Measurements from ENCODE around the gene JADE3.

The JADE3 gene

GRCh38 chrX:46994096-46994495 is 81.9 kb downstream of the JADE3 start:
- H3K36me3 ChIP-seq (ENCODE audit: control insufficient read depth, insufficient read depth, low read length), result peaks cover 24% of the 10 kb centered on the region
- H3K4me3 ChIP-seq (ENCODE audit: extremely low read depth, insufficient read depth, low read length, poor library complexity, severe bottlenecking), result no peak overlapping the region
- H3K27ac ChIP-seq (ENCODE audit: low read depth, low read length, severe bottlenecking), result no peak overlapping the region
- no peaks in the 10 kb centered on the region for H3K9me3 ChIP-seq (ENCODE audit: control insufficient read depth, low read length)
- H3K4me1 ChIP-seq (ENCODE audit: control insufficient read depth, insufficient read depth, low read length, poor library complexity, severe bottlenecking), result no peaks in the 10 kb centered on the region

- Histone ChIP-seq H3K36me3 (ENCODE audit: control insufficient read depth, insufficient read depth, low read length) (peaks cover 8% of the 10 kb centered on the region), H3K4me1 (ENCODE audit: control insufficient read depth, insufficient read depth, low read length, poor library complexity, severe bottlenecking) (no peaks in the 10 kb centered on the region), H3K27ac (ENCODE audit: low read depth, low read length, severe bottlenecking) (no peak overlapping the region), H3K9me3 (ENCODE audit: control insufficient read depth, low read length) (no peaks in the 10 kb centered on the region), H3K4me3 (ENCODE audit: extremely low read depth, insufficient read depth, low read length, poor library complexity, severe bottlenecking) (no peak overlapping the region)
- WGBS, 2 experiments (ENCODE audit: insufficient coverage in 2 of 2), result 86% methylated on average over 2 of the region's 4 CpGs; no CpG with 5 or more reads in 1 of the 2 experiments
These were observed 99.9 kb downstream of the JADE3 start for GRCh38 chrX:47012131-47012530.

- Histone ChIP-seq H3K36me3 (ENCODE audit: control insufficient read depth, insufficient read depth, low read length) (peaks cover 2% of the 10 kb centered on the region), H3K4me1 (ENCODE audit: control insufficient read depth, insufficient read depth, low read length, poor library complexity, severe bottlenecking) (no peaks in the 10 kb centered on the region), H3K4me3 (ENCODE audit: extremely low read depth, insufficient read depth, low read length, poor library complexity, severe bottlenecking) (no peak overlapping the region), H3K9me3 (ENCODE audit: control insufficient read depth, low read length) (no peaks in the 10 kb centered on the region), H3K27ac (ENCODE audit: low read depth, low read length, severe bottlenecking) (no peak overlapping the region)
These were observed 114.0 kb downstream of the JADE3 start for GRCh38 chrX:47026198-47026597.

GRCh38 chrX:47030339-47030738 is 118.1 kb downstream of the JADE3 start:
- H3K4me3 ChIP-seq (ENCODE audit: extremely low read depth, insufficient read depth, low read length, poor library complexity, severe bottlenecking), result no peak overlapping the region
- peaks cover 8% of the 10 kb centered on the region for H3K36me3 ChIP-seq (ENCODE audit: control insufficient read depth, insufficient read depth, low read length)
- H3K9me3 ChIP-seq (ENCODE audit: control insufficient read depth, low read length), result no peaks in the 10 kb centered on the region
- H3K27ac ChIP-seq (ENCODE audit: low read depth, low read length, severe bottlenecking), result no peak overlapping the region
- H3K4me1 ChIP-seq (ENCODE audit: control insufficient read depth, insufficient read depth, low read length, poor library complexity, severe bottlenecking), result no peaks in the 10 kb centered on the region

- Histone ChIP-seq H3K4me1 (ENCODE audit: control insufficient read depth, insufficient read depth, low read length, poor library complexity, severe bottlenecking) (no peaks in the 10 kb centered on the region), H3K36me3 (ENCODE audit: control insufficient read depth, insufficient read depth, low read length) (peaks cover 4% of the 10 kb centered on the region), H3K27ac (ENCODE audit: low read depth, low read length, severe bottlenecking) (peak overlapping the region; percentile 33), H3K9me3 (ENCODE audit: control insufficient read depth, low read length) (no peaks in the 10 kb centered on the region), H3K4me3 (ENCODE audit: extremely low read depth, insufficient read depth, low read length, poor library complexity, severe bottlenecking) (no peak overlapping the region)
- 81 to 100% methylated on average over 1 to 4 of the region's 5 CpGs for WGBS, 2 experiments (ENCODE audit: insufficient coverage in 2 of 2)
These were observed 135.8 kb downstream of the JADE3 start for GRCh38 chrX:47047989-47048388.

GRCh38 chrX:47059142-47059874 is 147.1 kb downstream of the JADE3 start:
- peaks cover 18% of the 10 kb centered on the region for H3K36me3 ChIP-seq (ENCODE audit: control insufficient read depth, insufficient read depth, low read length)
- peak overlapping the region; percentile 8 for H3K27ac ChIP-seq (ENCODE audit: low read depth, low read length, severe bottlenecking)
- H3K4me1 ChIP-seq (ENCODE audit: control insufficient read depth, insufficient read depth, low read length, poor library complexity, severe bottlenecking), result peaks cover 3% of the 10 kb centered on the region

GRCh38 chrX:47060708-47061107 is 148.5 kb downstream of the JADE3 start:
- 100% methylated on average over 1 of the region's 2 CpGs; no CpG with 5 or more reads in 1 of the 2 experiments for WGBS, 2 experiments (ENCODE audit: insufficient coverage in 2 of 2)
- Histone ChIP-seq H3K4me1 (ENCODE audit: control insufficient read depth, insufficient read depth, low read length, poor library complexity, severe bottlenecking) (peaks cover 3% of the 10 kb centered on the region), H3K4me3 (ENCODE audit: extremely low read depth, insufficient read depth, low read length, poor library complexity, severe bottlenecking) (no peak overlapping the region), H3K27ac (ENCODE audit: low read depth, low read length, severe bottlenecking) (no peak overlapping the region), H3K9me3 (ENCODE audit: control insufficient read depth, low read length) (no peaks in the 10 kb centered on the region), H3K36me3 (ENCODE audit: control insufficient read depth, insufficient read depth, low read length) (peaks cover 13% of the 10 kb centered on the region)

More at GRCh38 chrX:47059142-47059874, 147.1 kb downstream of the JADE3 start:
- Histone ChIP-seq H3K9me3 (ENCODE audit: control insufficient read depth, low read length) (no peaks in the 10 kb centered on the region), H3K4me3 (ENCODE audit: extremely low read depth, insufficient read depth, low read length, poor library complexity, severe bottlenecking) (no peak overlapping the region)
- WGBS, 2 experiments (ENCODE audit: insufficient coverage in 2 of 2), result no CpG with 5 or more reads among the region's 1 CpG

- no peaks in the 10 kb centered on the region for H3K9me3 ChIP-seq (ENCODE audit: control insufficient read depth, low read length)
- no CpG with 5 or more reads among the region's 2 CpGs for WGBS, 2 experiments (ENCODE audit: insufficient coverage in 2 of 2)
- no peak overlapping the region for H3K4me3 ChIP-seq (ENCODE audit: extremely low read depth, insufficient read depth, low read length, poor library complexity, severe bottlenecking)
- H3K36me3 ChIP-seq (ENCODE audit: control insufficient read depth, insufficient read depth, low read length), result peaks cover 13% of the 10 kb centered on the region
- peaks cover 3% of the 10 kb centered on the region for H3K4me1 ChIP-seq (ENCODE audit: control insufficient read depth, insufficient read depth, low read length, poor library complexity, severe bottlenecking)
- H3K27ac ChIP-seq (ENCODE audit: low read depth, low read length, severe bottlenecking), result no peak overlapping the region
These were observed 149.2 kb downstream of the JADE3 start for GRCh38 chrX:47061238-47061919.

- WGBS, 2 experiments (ENCODE audit: insufficient coverage in 2 of 2), result 80 to 90% methylated on average over 1 to 2 of the region's 2 CpGs
- peaks cover 3% of the 10 kb centered on the region for H3K4me1 ChIP-seq (ENCODE audit: control insufficient read depth, insufficient read depth, low read length, poor library complexity, severe bottlenecking)
These were observed 151.0 kb downstream of the JADE3 start for GRCh38 chrX:47063179-47063578.

GRCh38 chrX:47068214-47068613 is 156.0 kb downstream of the JADE3 start:
- Histone ChIP-seq H3K4me3 (ENCODE audit: extremely low read depth, insufficient read depth, low read length, poor library complexity, severe bottlenecking) (no peak overlapping the region), H3K36me3 (ENCODE audit: control insufficient read depth, insufficient read depth, low read length) (no peaks in the 10 kb centered on the region), H3K4me1 (ENCODE audit: control insufficient read depth, insufficient read depth, low read length, poor library complexity, severe bottlenecking) (no peaks in the 10 kb centered on the region), H3K27ac (ENCODE audit: low read depth, low read length, severe bottlenecking) (no peak overlapping the region), H3K9me3 (ENCODE audit: control insufficient read depth, low read length) (no peaks in the 10 kb centered on the region)
- WGBS, 2 experiments (ENCODE audit: insufficient coverage in 2 of 2), result 100% methylated on average over 1 of the region's 3 CpGs

More at GRCh38 chrX:47063179-47063578, 151.0 kb downstream of the JADE3 start:
- Histone ChIP-seq H3K9me3 (ENCODE audit: control insufficient read depth, low read length) (no peaks in the 10 kb centered on the region), H3K4me3 (ENCODE audit: extremely low read depth, insufficient read depth, low read length, poor library complexity, severe bottlenecking) (no peak overlapping the region), H3K27ac (ENCODE audit: low read depth, low read length, severe bottlenecking) (no peak overlapping the region), H3K36me3 (ENCODE audit: control insufficient read depth, insufficient read depth, low read length) (peaks cover 3% of the 10 kb centered on the region)

- no peaks in the 10 kb centered on the region for H3K9me3 ChIP-seq (ENCODE audit: control insufficient read depth, low read length)
- no peak overlapping the region for H3K4me3 ChIP-seq (ENCODE audit: extremely low read depth, insufficient read depth, low read length, poor library complexity, severe bottlenecking)
- no peak overlapping the region for H3K27ac ChIP-seq (ENCODE audit: low read depth, low read length, severe bottlenecking)
- H3K4me1 ChIP-seq (ENCODE audit: control insufficient read depth, insufficient read depth, low read length, poor library complexity, severe bottlenecking), result no peaks in the 10 kb centered on the region
- no peaks in the 10 kb centered on the region for H3K36me3 ChIP-seq (ENCODE audit: control insufficient read depth, insufficient read depth, low read length)
These were observed 156.5 kb downstream of the JADE3 start for GRCh38 chrX:47068720-47069119.

Data from mesodermal cell (in vitro differentiated cells).